HG03439 (cell line): ENCODE data around the gene CBFA2T2.
"Not testable (repeated sequence)": the region's sequence is repeated elsewhere in the genome, so short reads cannot be mapped to it uniquely, and the experiment has no call there.

Experiments used
- ATAC-seq: cut with Tn5 transposase; IDR thresholded peaks from one replicate; pipeline ENCODE4 v1.9.1; 2021; ENCODE audit warnings: mild to moderate bottlenecking, moderate library complexity; ENCODE audit not compliant: unreplicated experiment

Gene CBFA2T2

GRCh38 chr20:33688938-33689424 is 199.1 kb downstream of the CBFA2T2 start:
- ATAC-seq = no peak

DNA sequence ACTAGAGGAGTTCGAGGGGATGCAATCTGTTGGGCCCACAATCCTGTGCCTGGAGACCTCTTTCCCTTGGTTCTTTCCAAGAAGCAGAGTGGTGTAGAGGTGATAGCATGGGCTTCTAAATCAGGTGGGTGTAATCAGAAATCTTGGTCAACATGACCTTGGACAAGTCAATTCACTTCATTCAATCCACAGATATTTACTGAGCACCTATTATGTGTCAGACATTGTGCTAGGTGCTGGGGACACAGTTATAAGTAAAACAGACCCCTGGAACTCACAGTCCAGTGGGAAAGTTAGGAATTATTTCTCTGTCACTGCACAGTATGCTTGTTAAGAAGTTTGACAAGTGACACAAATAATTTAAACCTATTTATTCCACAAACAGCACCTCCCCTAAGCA is 199.6 kb downstream of the CBFA2T2 start:
- no peak for ATAC-seq

GRCh38 chr20:33689973-33690372 is 200.1 kb downstream of the CBFA2T2 start:
- no peak for ATAC-seq

DNA sequence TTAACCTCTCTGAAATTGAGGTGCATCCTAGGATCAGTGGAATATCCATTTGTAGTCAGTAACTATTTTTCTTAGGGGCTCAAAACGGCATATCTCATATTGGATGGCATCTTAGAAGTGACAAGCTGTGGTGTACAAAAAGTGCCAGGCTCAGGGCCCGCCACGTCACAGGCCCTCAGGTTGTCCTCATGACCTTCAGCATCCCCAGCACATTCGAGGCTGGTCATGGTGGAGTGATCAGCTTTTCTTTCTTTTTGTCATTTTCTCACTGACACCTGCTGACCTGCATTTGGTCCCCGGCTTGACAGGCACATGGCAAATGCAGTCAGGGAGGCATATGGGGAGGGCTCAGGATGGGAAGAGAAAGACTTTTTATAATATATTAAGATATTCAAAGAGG is 203.4 kb downstream of the CBFA2T2 start:
- no peak for ATAC-seq

- no peak for ATAC-seq
These were observed 204.1 kb downstream of the CBFA2T2 start for GRCh38 chr20:33693741-33694638.

DNA sequence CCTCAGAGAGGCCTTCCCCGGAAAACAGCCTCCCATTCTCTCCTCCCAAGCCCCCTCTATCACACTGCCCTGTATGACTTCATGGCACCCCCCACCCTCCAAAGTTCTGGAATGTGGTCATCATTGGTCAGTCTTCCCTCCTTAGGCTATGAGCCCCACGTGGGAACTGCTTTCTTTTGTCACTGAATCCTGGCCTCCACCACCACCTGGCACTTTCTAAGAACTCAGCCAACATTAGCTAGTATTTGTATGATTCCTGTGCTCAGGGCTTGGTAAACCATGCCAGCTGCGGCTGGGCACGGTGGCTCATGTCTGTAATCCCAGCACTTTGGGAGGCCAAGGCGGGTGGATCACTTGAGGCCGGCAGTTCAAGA is 204.7 kb downstream of the CBFA2T2 start:
- no peak for ATAC-seq

DNA sequence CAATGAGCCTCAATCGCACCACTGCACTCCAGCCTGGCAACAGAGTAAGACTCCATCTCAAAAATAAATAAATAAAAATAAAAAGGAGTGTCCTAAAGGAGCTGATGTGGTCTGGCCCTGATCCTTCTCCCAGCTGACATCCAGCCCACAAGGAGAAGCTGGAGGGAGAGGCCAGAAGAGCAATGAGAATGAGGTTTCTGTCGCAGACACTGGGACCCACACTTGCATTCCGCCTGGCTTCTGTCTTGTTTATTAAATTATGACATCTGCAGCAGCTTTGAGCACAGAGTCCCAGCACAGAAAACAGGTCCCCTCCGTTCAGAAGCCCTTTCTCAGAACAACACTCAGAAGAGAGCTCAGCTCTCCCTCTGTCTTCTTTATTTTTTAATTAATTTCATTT is 206.6 kb downstream of the CBFA2T2 start:
- ATAC-seq = no peak

DNA sequence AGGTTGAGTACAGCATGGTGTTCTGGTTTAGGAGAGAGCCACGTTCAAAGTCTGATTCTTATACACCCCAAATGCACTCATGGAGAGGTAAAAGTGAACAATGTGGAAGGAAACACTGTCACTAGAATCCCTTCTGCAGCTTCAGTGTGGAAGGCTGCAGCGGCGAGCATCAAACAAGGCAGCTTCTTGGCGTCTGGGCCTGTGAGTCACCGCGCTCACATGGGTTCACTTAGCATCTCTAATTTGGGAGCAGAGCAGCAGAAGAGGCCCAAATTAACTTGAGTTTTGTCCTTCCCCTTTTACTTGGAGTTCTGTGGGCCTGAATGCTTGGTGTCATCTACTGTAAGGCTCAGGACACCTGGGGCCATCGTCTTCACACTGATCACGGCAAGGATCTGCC is 207.2 kb downstream of the CBFA2T2 start:
- ATAC-seq = no peak

DNA sequence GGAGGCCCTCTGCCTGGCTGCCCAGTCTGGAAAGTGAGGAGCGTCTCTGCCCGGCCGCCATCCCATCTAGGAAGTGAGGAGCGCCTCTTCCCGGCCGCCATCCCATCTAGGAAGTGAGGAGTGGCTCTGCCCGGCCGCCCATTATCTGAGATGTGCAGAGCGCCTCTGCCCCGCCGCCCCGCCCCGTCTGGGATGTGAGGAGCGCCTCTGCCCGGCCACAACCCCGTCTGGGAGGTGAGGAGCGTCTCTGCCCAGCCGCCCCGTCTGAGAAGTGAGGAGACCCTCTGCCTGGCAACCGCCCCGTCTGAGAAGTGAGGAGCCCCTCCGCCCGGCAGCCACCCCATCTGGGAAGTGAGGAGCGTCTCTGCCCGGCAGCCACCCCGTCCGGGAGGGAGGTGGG is 209.1 kb downstream of the CBFA2T2 start:
- ATAC-seq = not testable (repeated sequence)
